ENCODE data around the gene ASTE1. TPM values are rescaled to one million over a fixed set of nuclear protein-coding genes. Genes with fewer than 3 reads are reported as not detected.

The ASTE1 gene
- total RNA-seq, 1 experiment from 2014 or later, result 11.4 TPM

Other genes starting within 250 kb of the ASTE1 start
- gene ATP2C1, start 132.7 kb downstream of the ASTE1 start, total RNA-seq (2014; rRNA removed; shearing (Covaris generic); ENCODE audit: low replicate concordance), result 133 and 179 TPM in 2 replicates
- 2.5 and 2.6 TPM in 2 replicates for gene NEK11, start 52 bp upstream of the ASTE1 start, total RNA-seq (2014; rRNA removed; shearing (Covaris generic); ENCODE audit: low replicate concordance)